ENCODE data around the gene AGBL4.

The AGBL4 gene

GRCh38 chr1:48498096-48498791 is 1525.5 kb downstream of the AGBL4 start:
- peak; percentile 65 for DNase-seq

GRCh38 chr1:48495911-48496310 is 1527.8 kb downstream of the AGBL4 start:
- no peak for DNase-seq

- DNase-seq = no peak
These were observed 1528.6 kb downstream of the AGBL4 start for GRCh38 chr1:48495166-48495565.

- DNase-seq = no peak
These were observed 1529.6 kb downstream of the AGBL4 start for GRCh38 chr1:48493970-48494769.

GRCh38 chr1:48493041-48493440 is 1530.7 kb downstream of the AGBL4 start:
- DNase-seq = no peak

GRCh38 chr1:48492392-48492791 is 1531.4 kb downstream of the AGBL4 start:
- DNase-seq = no peak

GRCh38 chr1:48488721-48489120 is 1535.0 kb downstream of the AGBL4 start:
- DNase-seq = no peak
